ENCODE data around the gene VASN.
"Not testable (repeated sequence)": the region's sequence is repeated elsewhere in the genome, so short reads cannot be mapped to it uniquely, and the experiment has no call there.

Gene VASN

GRCh38 chr16:4337540-4338088, 34.0 kb upstream of the VASN start:
- DNase-seq, result no peak

GRCh38 chr16:4338125-4338582, 33.5 kb upstream of the VASN start:
- no peak for DNase-seq

GRCh38 chr16:4338712-4339299, 32.8 kb upstream of the VASN start:
- DNase-seq, result no peak

- no peak for DNase-seq
Measured at GRCh38 chr16:4339455-4339854, 32.2 kb upstream of the VASN start.

- DNase-seq, result no peak
Measured at GRCh38 chr16:4339909-4340308, 31.7 kb upstream of the VASN start.

- DNase-seq, result no peak
Measured at GRCh38 chr16:4340443-4340842, 31.2 kb upstream of the VASN start.

GRCh38 chr16:4341250-4341649, 30.4 kb upstream of the VASN start:
- DNase-seq, result no peak

- DNase-seq, result no peak
Measured at GRCh38 chr16:4342866-4343744, 28.5 kb upstream of the VASN start.

- DNase-seq, result not testable (repeated sequence)
Measured at GRCh38 chr16:4344300-4344982, 27.2 kb upstream of the VASN start.

- no peak for DNase-seq
Measured at GRCh38 chr16:4344983-4345835, 26.4 kb upstream of the VASN start.

GRCh38 chr16:4345836-4346781, 25.5 kb upstream of the VASN start:
- DNase-seq, result no peak

- DNase-seq, result no peak
Measured at GRCh38 chr16:4347010-4347409, 24.6 kb upstream of the VASN start.

- no peak for DNase-seq
Measured at GRCh38 chr16:4347765-4348509, 23.7 kb upstream of the VASN start.

- no peak for DNase-seq
Measured at GRCh38 chr16:4349332-4349731, 22.3 kb upstream of the VASN start.

- DNase-seq, result no peak
Measured at GRCh38 chr16:4350365-4350786, 21.3 kb upstream of the VASN start.

- DNase-seq, result peak; percentile 83
Measured at GRCh38 chr16:4350787-4351659, 20.6 kb upstream of the VASN start, which contains the start of gene PAM16. PAM16 (minus strand) TSS chr16:4351321; CDS start chr16:4351234, 87 bp downstream.

GRCh38 chr16:4351880-4352279, 19.8 kb upstream of the VASN start:
- DNase-seq, result no peak

GRCh38 chr16:4352843-4353242, 18.8 kb upstream of the VASN start:
- no peak for DNase-seq

GRCh38 chr16:4353675-4354074, 18.0 kb upstream of the VASN start:
- no peak for DNase-seq

Measured in NCI-H226 (cell line).